COLO668 (cell line): ENCODE measurements around the gene MCCC2.
"Not testable (repeated sequence)": the region's sequence is repeated elsewhere in the genome, so short reads cannot be mapped to it uniquely, and the experiment has no call there.

Experiments
- DNase-seq: peaks from one replicate; lab custom pipeline; 2025; ENCODE audit not compliant: unreplicated experiment; lab: John Stamatoyannopoulos, UW

The MCCC2 gene

DNA sequence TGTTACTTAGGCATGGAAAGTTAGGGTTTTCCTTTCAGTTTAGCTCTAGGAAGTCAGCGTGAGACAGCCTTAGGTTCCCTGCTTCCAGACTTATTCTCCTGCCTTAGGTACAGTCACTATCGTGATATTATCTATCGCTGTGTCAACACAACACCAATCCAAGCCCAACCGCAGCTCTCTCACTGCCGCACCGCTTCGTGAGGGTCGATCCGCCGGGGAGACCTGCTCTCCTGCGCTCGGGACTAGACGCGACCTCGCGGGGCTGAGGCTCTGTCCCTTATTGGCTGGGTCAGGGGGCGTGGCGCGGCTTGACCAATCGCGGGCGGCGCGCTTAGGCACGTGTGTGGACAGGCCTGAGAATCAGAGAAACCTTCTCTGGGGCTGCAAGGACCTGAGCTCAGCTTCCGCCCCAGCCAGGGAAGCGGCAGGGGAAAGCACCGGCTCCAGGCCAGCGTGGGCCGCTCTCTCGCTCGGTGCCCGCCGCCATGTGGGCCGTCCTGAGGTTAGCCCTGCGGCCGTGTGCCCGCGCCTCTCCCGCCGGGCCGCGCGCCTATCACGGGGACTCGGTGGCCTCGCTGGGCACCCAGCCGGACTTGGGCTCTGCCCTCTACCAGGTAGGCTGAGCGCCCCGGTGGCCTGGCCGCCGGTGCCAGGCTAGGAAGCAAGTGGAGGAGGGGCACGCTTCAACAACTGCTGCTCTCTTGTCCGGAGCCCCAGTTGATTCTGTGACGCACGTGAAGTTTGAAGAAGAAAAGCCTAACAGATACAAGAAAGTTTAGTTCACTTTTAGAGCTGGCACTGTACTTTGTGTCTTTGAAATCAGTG, at the start of gene MCCC2:
TSS of gene MCCC2 (plus strand) at position 400 of the 825 bp plus-strand sequence. CDS start at position 486, 86 bp downstream.
- DNase-seq: peak; percentile 96

DNA sequence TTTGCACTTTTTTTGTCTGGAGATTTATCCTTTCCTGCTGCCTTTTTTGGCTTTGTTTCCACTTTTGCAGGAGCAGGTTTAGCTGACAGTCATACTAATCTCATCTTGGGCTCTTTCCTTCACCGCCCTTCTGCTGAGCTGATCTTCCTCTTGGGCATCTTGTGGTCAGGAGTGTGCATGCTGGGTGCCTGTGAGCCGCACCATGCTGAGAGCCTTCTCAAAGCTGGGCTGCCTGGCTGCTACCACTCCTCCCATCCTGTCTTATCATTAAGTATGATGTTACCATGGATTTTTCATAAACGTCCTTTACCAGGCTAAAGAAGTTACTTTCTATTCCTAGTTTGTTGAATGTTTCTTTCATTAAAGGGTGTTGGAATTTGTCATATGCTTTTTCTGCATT, 49.5 kb upstream of the MCCC2 start:
- DNase-seq: no peak

DNA sequence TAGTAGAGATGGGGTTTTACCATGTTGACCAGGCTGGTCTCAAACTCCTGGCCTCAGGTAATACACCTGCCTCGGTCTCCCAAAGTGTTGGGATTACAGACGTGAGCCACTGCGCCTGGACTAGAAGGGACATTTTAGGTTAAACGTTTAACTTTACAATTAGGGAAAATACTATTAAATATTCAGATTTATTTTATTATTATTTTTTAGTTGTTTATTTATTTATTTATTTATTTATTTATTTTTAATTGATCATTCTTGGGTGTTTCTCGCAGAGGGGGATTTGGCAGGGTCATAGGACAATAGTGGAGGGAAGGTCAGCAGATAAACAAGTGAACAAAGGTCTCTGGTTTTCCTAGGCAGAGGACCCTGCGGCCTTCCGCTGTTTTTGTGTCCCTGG, 36.3 kb upstream of the MCCC2 start:
- not testable (repeated sequence) for DNase-seq

DNA sequence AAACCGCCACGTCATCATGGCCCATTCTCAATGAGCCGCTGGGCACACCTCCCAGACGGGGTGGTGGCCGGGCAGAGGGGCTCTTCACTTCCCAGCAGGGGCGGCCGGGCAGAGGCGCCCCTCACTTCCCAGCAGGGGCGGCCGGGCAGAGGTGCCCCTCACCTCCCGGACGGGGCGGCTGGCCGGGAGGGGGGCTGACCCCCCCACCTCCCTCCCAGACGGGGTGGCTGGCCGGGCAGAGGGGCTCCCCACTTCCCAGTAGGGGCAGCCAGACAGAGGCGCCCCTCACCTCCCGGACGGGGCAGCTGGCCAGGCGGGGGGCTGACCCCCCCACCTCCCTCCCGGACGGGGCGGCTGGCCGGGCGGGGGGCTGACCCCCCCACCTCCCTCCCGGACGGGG, 35.6 kb upstream of the MCCC2 start:
- not testable (repeated sequence) for DNase-seq

DNA sequence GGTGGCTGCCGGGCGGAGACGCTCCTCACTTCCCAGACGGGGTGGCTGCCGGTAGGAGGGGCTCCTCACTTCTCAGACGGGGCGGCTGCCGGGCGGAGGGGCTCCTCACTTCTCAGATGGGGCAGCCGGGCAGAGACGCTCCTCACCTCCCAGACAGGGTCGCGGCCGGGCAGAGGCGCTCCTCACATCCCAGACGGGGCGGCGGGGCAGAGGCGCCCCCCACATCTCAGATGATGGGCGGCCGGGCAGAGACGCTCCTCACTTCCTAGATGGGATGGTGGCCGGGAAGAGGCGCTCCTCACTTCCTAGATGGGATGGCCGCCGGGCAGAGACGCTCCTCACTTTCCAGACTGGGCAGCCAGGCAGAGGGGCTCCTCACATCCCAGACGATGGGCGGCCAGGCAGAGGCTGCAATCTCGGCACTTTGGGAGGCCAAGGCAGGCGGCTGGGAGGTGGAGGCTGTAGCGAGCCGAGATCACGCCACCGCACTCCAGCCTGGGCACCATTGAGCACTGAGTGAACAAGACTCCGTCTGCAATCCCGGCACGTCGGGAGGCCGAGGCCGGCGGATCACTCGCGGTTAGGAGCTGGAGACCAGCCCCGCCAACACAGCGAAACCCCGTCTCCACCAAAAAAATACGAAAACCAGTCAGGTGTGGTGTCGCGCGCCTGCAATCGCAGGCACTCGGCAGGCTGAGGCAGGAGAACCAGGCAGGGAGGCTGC, 35.0 kb upstream of the MCCC2 start:
- DNase-seq: not testable (repeated sequence)

DNA sequence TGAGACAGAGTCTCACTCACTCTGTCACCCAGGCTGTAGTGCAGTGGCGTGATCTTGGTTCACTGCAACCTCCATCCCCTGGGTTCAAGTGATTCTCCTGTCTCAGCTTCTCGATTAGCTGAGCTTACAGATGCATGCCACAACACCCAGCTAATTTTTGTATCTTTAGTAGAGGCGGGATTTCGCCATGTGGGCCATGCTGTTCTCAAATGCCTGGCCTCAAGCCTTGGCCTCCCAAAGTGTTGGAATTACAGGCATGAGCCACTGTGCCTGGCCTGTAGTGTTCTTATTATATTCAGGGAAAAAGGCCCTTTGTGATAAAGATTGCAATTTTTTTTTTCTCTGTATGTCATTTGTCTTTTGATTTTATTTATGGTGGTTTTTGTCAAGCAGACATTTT, 24.0 kb upstream of the MCCC2 start:
- DNase-seq: no peak

DNA sequence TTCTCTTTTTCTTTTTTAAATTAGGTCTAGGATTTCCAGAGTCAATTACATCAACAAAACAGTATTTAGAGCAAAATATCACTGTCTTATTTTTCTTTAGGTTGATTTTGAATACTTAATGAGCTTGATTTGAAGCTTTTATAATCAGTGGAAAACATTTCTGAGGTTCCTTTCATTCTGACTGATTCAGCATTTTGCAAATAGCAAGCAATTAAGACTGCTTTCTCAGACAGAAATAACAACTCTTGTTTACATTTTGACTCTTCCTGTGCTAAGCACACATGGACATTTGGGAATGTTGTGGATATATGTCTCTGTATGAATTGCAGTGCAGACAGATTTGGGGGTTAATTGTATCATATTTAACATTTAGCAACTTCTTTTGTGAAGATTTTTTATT, 22.2 kb upstream of the MCCC2 start:
- no peak for DNase-seq

DNA sequence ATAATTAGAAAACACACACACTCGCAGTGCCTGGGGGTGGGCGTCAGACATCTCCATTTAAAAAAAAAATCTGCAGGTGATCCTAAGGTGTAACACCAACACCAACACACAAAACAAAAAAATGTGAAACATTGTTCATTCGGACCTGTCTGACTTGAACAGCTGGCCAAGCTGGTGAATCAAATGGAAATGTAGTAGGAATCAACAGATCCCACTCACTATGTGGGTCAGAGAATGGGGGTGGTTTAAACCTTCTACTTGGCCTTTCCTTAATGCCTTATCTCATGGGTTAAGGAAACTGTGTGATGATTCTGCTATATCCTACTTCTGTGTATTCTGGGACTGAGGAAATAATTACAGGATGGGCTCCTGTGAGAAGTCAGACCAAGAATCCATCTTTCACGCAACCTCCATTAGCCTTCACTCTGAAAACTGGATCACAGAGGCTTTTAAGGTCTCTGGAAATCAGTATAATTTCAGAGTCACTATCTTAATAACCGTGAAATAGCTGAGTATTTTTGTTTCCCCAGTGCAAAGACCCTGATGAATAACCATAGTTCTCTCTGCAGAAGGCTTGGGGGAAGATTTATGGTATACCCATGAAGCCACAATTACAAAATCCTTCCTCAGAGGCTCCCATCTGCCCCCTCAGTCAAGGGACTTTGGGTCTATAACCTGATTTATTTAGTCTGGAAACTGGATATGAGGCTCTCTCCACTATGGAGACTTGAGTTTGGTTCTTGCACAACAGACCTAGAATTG, 17.2 kb upstream of the MCCC2 start:
- no peak for DNase-seq

DNA sequence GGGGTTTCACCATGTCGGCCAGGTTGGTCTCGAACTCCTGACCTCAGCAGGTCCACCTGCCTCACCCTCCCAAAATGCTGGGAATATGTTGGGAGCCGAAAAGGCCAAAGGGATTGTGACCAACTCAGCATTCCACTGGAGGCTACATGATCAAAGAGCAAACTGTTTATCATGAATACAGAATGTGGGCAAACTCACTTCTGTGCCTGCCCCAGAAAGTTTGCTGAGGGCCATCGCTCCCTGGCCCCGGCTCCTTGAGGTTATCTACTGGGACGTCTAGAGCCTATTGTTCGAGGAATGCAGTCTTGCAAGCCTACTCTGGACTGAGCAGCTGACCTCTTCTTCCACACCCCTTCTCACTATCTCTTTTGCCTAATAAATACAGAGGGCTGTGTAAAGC, 15.3 kb upstream of the MCCC2 start:
- DNase-seq: not testable (repeated sequence)

DNA sequence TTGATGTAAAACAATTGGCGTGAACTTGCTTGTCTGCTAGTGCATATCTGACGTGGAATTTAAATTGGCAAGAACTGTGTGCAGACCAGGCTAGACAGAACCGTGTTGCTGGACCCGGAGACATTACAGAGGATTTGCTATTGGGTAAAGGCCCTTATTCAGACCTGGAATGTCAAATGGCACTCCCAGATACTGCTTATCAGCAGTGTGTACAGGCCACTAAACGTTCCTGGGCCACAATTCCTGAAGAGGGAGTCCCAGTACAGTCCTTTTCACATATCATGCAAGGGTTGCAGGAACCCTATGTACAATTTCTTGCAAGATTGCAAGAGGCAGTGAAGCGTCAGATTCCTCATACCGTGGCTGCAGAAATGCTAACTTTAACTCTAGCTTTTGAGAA, 13.5 kb upstream of the MCCC2 start:
- DNase-seq: no peak

DNA sequence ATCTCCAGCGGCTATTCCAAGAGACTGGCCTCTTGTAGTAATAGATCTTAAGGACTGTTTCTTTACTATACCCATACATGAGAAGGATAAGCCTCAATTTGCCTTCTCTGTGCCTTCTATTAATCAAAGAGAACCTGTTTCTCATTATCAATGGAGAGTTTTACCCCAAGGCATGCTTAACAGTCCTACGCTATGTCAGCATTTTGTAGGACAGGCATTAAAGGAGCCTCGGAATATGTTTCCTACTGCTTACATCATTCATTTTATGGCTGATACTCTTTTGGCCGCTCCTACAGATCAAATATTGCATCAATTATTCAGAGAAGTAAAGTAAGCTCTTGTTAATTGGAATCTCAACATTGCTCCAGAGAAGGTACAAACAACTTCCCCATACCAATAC, 11.6 kb upstream of the MCCC2 start:
- DNase-seq: not testable (repeated sequence)

DNA sequence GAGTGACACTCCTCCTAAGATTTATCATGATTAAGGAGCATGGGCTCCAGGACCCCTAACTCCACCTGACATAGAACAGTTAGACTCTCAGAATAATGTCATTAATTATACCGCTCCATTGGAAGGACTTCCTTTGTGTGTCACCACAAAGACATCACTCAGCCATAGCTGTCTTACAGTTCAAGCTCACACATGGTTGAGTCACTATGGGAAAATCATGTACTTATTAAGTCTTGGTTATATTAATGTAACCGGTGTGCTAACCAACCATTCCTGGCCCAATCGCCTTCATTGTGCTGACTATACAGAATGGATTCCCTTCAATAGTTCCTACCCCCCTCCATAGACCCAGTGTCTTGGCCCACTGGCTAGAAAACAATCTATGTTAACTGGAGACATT, 10.9 kb upstream of the MCCC2 start:
- no peak for DNase-seq

DNA sequence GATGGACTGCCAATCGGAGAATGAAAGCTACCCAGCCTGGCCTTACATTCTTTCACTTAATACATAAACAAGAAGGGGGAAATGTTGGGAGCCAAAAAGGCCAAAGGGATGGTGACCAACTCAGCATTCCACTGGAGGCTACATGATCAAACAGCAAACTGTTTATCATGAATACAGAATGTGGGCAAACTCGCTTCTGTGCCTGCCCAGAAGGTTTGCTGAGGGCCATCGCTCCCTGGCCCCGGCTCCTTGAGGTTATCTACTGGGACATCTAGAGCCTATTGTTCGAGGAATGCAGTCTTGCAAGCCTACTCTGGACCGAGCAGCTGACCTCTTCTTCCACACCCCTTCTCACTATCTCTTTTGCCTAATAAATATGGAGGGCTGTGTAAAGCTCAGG, 9.3 kb upstream of the MCCC2 start:
- DNase-seq: not testable (repeated sequence)

DNA sequence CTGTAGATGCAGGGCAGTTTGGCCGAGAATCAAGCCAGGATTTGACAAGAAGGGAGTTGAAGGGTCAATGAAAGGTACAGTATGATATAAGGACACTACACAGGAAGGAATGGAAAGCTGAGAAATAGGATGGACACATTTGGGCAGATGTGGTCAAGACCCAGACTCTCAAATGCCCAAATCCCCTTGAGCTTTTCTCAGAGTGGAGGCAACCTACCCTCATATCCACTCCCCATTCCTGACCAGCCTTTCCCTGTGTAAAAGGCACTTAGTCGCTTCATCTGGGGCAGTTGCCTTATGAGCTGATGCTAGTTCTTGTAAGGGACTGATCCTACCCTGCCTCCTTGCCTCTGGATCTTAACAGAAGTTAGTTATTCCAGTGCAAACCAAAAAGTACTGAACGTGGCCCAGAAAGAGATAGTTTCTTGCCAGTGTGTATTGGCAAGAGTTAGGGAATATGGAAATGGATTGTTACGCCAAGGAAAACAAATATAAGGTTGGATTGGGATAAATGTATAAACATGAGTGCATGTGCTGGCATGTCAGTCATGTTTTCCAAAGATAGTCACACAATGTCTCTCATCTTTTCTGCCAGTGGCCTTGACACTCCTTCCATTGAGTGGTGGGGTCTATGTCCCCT, 4.1 kb upstream of the MCCC2 start:
- DNase-seq: no peak

DNA sequence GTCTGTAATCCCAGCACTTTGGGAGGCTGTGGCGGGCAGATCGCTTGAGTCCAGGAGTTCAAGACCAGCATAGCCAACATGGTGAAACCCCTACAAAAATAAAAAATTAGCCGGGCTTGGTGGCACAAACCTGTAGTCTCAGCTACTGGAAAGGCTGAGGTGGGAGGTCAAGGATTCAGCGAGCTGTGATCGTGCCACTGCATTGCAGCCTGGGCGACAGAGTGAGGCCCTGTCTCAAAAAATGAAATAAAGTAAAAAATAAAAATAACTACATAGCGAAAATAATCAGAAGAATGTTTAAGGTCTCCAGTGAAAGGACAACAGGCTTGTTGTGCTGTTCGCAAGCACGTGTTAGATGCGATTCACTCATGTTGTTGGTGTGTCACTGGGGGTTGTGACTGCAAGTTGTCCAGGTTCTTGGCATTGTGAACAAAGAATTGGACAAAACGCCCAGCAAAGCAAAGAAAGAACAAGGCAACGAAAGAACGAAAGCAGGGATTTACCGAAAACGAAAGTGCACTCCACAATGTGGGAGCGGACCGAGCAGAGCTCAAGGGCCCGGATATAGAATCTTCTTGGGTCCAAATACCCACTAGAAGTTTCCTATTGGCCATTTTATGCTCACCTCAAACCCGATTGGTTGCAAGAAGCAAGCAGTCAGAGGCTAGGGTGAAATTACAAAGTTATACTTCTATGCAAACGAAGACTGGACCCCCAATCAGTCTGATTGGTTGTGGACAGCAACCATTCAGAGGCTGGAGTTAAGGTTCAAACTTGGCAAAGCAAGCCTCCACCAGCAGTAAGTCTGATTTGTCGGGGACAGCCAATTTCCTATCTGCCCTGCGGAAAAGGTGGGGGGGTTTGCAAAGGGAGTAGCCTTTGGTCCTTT, 844 bp upstream of the MCCC2 start:
- peak; percentile 41 for DNase-seq

DNA sequence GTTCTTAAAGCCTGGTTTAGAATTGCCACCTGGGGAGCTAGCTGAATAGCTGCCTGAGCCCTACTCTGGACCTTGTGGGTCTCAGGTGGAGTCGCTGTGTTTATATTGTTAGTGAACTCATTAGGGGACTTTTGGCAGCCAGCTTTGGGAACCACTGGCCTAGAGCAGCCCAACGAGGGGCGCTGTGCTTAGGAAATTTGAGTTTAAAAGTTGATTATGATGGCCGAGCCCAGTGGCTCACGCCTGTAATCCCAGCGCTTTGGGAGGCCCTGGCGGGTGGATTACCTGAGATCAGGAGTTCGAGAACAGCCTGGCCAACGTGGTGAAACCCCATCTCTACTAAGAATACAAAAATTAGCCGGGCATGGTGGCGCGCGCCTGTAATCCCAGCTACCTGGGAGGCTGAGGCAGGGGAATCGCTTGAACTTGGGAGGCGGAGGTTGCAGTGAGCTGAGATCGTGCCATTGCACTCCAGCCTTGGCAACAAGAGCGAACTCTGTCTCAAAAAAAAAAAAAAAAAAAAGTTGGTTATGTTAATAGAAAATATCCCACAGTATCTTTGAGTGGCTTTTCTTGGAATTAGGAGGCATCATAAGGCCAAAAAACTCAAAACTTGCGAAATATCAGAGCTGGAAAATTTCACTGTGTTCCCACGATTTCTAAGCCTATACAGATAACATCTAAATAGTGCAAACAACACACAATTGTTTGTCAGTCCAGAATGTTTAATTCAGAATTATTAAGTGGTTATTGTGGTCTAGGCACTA, 809 bp downstream of the MCCC2 start:
- DNase-seq: no peak

DNA sequence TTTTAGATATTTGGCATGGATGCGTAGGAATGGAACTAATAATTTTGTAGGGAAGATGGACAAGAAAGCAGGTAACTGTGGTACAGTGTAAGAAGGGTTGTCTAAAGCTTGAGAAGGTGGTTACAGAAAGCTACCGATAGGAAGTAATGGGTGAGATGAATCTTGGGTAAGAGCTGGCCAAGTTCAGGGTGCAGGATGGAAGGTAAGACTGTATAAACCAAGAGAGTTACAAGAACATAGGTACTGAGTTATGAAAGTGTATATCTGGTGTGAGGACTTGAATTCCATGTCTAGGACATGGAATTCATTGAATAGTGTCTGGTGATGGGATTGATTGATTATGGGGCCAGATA, 1.4 kb downstream of the MCCC2 start:
- no peak for DNase-seq

DNA sequence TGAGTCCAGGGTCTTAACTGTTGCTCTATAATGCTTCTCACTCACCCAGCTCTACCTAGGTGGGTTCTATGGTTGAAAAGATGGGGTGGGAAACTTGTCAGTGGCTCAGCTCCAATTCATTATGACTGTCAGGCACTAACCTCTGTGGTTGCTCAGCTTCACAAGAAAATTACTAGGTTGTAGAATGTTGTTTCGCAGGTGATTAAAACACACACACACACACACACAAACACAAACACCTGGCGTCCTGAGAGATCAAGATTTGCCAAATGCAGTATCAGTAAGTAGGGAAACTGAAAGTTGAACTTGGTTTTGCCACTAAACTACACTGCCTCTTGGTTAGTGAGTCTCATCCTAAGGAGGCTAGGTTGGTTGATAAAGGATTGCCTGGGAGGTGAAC, 2.8 kb downstream of the MCCC2 start:
- DNase-seq: no peak

DNA sequence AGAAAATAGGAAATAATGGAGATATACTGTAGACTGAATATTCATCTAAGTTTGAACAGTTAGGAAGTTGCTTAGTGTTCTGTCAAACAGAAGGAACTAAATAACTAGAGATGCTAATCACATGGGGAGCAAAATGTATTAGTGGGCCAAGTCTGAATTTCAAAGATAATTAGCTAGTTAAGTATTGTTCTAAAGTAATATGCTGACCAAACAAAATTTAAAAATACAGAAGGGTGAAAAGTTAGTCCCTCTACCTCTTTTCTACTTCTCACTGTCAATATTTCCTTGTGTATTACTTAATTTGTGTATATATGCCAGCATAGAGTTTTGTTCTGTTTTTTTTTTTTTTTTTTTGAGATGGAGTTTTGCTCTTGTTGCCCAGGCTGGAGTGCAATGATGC, 4.0 kb downstream of the MCCC2 start:
- DNase-seq: no peak

DNA sequence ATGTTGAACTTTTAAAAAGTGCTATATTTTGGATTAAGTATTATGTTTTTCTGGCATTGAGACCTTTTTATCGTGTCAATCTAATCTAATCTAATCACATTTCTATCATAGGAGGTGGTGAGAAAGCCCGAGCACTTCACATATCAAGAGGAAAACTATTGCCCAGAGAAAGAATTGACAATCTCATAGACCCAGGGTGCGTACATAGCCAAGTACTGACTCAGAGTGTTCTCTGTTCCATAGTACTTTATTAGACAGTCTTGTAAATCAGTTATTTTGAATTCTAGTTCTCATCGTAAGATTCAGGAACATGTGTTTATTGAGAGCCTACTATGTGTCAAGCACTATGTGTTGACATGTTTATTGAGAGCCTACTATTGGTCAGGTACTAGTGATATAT, 9.0 kb downstream of the MCCC2 start:
- DNase-seq: no peak
